NCI-H1694 treated with DMSO at 0.1 percent for 48 hours (cell line): Measurements from ENCODE around the gene ATP10B.
"Not testable (repeated sequence)": the region's sequence is repeated elsewhere in the genome, so short reads cannot be mapped to it uniquely, and the experiment has no call there.

Experiments used
- DNase-seq: peaks from one replicate; lab custom pipeline; 2025; lab: John Stamatoyannopoulos, UW

The ATP10B gene

GRCh38 chr5:160852049-160852448 is at the start of gene ATP10B:
TSS of gene ATP10B (minus strand) at chr5:160852211. CDS start at chr5:160688074, 164,137 bp downstream.
- no peak for DNase-seq

GRCh38 chr5:160901656-160902055 is 49.6 kb upstream of the ATP10B start:
- DNase-seq: no peak

- no peak for DNase-seq
These were observed 47.7 kb upstream of the ATP10B start for GRCh38 chr5:160899735-160900134.

- DNase-seq: not testable (repeated sequence)
These were observed 41.4 kb upstream of the ATP10B start for GRCh38 chr5:160893180-160893964.

GRCh38 chr5:160887780-160888179 is 35.8 kb upstream of the ATP10B start:
- DNase-seq: no peak

- DNase-seq: not testable (repeated sequence)
These were observed 21.7 kb upstream of the ATP10B start for GRCh38 chr5:160873560-160874200.

GRCh38 chr5:160869989-160870521 is 18.0 kb upstream of the ATP10B start:
- DNase-seq: no peak

- DNase-seq: no peak
These were observed 16.0 kb upstream of the ATP10B start for GRCh38 chr5:160867976-160868375.

GRCh38 chr5:160851451-160851850 is 560 bp downstream of the ATP10B start:
- DNase-seq: no peak

GRCh38 chr5:160850421-160850820 is 1.6 kb downstream of the ATP10B start:
- DNase-seq: no peak

- no peak for DNase-seq
These were observed 4.4 kb downstream of the ATP10B start for GRCh38 chr5:160847526-160848085.

- DNase-seq: no peak
These were observed 5.4 kb downstream of the ATP10B start for GRCh38 chr5:160846642-160847041.

GRCh38 chr5:160844177-160844576 is 7.8 kb downstream of the ATP10B start:
- no peak for DNase-seq

GRCh38 chr5:160843240-160843639 is 8.8 kb downstream of the ATP10B start:
- no peak for DNase-seq

- DNase-seq: no peak
These were observed 14.0 kb downstream of the ATP10B start for GRCh38 chr5:160837749-160838593.

GRCh38 chr5:160837211-160837610 is 14.8 kb downstream of the ATP10B start:
- no peak for DNase-seq

GRCh38 chr5:160835818-160836528 is 16.0 kb downstream of the ATP10B start:
- no peak for DNase-seq

- no peak for DNase-seq
These were observed 16.6 kb downstream of the ATP10B start for GRCh38 chr5:160835376-160835775.

GRCh38 chr5:160833806-160834205 is 18.2 kb downstream of the ATP10B start:
- no peak for DNase-seq

GRCh38 chr5:160831801-160832200 is 20.2 kb downstream of the ATP10B start:
- no peak for DNase-seq

- no peak for DNase-seq
These were observed 27.6 kb downstream of the ATP10B start for GRCh38 chr5:160824301-160825001.
